M059J (cell line): ENCODE results near the gene SMCHD1. TPM values are rescaled to one million over a fixed set of nuclear protein-coding genes. Genes with fewer than 3 reads are reported as not detected.
"Not testable (repeated sequence)": the region's sequence is repeated elsewhere in the genome, so short reads cannot be mapped to it uniquely, and the experiment has no call there.

ENCODE experiments used
- DNase-seq: peaks from one replicate; pipeline ENCODE4 v3.0.0-alpha.2; 2012; ENCODE audit warnings: low read depth
- total RNA-seq: library from RNA; depleted of rRNA; stranded (reverse); fragments of >200 nt; shearing (Covaris generic); gene quantifications from 2 replicates; pipeline ENCODE4 v1.2.3, GENCODE V29; 2014

Gene SMCHD1
- total RNA-seq, 1 experiment from 2014 or later: 38.3 TPM

- no peak for DNase-seq
These were observed 159.4 kb downstream of the SMCHD1 start for GRCh38 chr18:2814928-2815327.

GRCh38 chr18:2818281-2818680 is 162.8 kb downstream of the SMCHD1 start:
- no peak for DNase-seq

GRCh38 chr18:2821695-2822094 is 166.2 kb downstream of the SMCHD1 start:
- DNase-seq: no peak

- no peak for DNase-seq
These were observed 166.8 kb downstream of the SMCHD1 start for GRCh38 chr18:2822213-2822921.

- DNase-seq: no peak
These were observed 167.7 kb downstream of the SMCHD1 start for GRCh38 chr18:2823202-2823601.

GRCh38 chr18:2823966-2824365 is 168.4 kb downstream of the SMCHD1 start:
- DNase-seq: no peak

- no peak for DNase-seq
These were observed 169.3 kb downstream of the SMCHD1 start for GRCh38 chr18:2824865-2825264.

GRCh38 chr18:2825613-2826175 is 170.2 kb downstream of the SMCHD1 start:
- no peak for DNase-seq

GRCh38 chr18:2826581-2826980 is 171.1 kb downstream of the SMCHD1 start:
- DNase-seq: no peak

- no peak for DNase-seq
These were observed 171.5 kb downstream of the SMCHD1 start for GRCh38 chr18:2827061-2827460.

GRCh38 chr18:2836118-2836517 is 180.6 kb downstream of the SMCHD1 start:
- not testable (repeated sequence) for DNase-seq

GRCh38 chr18:2837290-2837689 is 181.8 kb downstream of the SMCHD1 start:
- not testable (repeated sequence) for DNase-seq

GRCh38 chr18:2839202-2839601 is 183.7 kb downstream of the SMCHD1 start:
- no peak for DNase-seq

- no peak for DNase-seq
These were observed 185.0 kb downstream of the SMCHD1 start for GRCh38 chr18:2840521-2840920.

- no peak for DNase-seq
These were observed 187.6 kb downstream of the SMCHD1 start for GRCh38 chr18:2843146-2843545.

- no peak for DNase-seq
These were observed 189.6 kb downstream of the SMCHD1 start for GRCh38 chr18:2845172-2845571.

- DNase-seq: peak; percentile 21
These were observed 191.2 kb downstream of the SMCHD1 start, which contains the start of gene EMILIN2 for GRCh38 chr18:2846636-2847316. EMILIN2 (plus strand) TSS chr18:2847006; CDS start chr18:2847189, 183 bp downstream.

- no peak for DNase-seq
These were observed 192.1 kb downstream of the SMCHD1 start for GRCh38 chr18:2847317-2848246.

- no peak for DNase-seq
These were observed 193.0 kb downstream of the SMCHD1 start for GRCh38 chr18:2848247-2849246.

- DNase-seq: peak; percentile 22
These were observed 195.3 kb downstream of the SMCHD1 start for GRCh38 chr18:2850816-2851215.

GRCh38 chr18:2851771-2852170 is 196.2 kb downstream of the SMCHD1 start:
- no peak for DNase-seq
